ENCODE data around the gene JMY.

- TF ChIP-seq CTCF (conservative IDR thresholded peaks at IDR 0.05) (no peak), EZH2 (IDR thresholded peaks at IDR 0.05; ENCODE audit: low read depth) (no peak)
Observed at GRCh38 chr5:79285285-79285684, 49.4 kb downstream of the JMY start.

All from PC-9 (cell line).